ENCODE measurements around the gene RAB25. TPM values are rescaled to one million over a fixed set of nuclear protein-coding genes. Genes with fewer than 3 reads are reported as not detected.

RAB25 gene
- 58.0 TPM for total RNA-seq
- long read RNA-seq, transcript RAB25-201 (5 exons, 1,110 nt): major isoform, 27 of 29 reads
- long read RNA-seq, partial matches to known transcripts: 0 of 29 reads
- long read RNA-seq, other reads (novel, unspliced or antisense): 0 of 29 reads

DNA sequence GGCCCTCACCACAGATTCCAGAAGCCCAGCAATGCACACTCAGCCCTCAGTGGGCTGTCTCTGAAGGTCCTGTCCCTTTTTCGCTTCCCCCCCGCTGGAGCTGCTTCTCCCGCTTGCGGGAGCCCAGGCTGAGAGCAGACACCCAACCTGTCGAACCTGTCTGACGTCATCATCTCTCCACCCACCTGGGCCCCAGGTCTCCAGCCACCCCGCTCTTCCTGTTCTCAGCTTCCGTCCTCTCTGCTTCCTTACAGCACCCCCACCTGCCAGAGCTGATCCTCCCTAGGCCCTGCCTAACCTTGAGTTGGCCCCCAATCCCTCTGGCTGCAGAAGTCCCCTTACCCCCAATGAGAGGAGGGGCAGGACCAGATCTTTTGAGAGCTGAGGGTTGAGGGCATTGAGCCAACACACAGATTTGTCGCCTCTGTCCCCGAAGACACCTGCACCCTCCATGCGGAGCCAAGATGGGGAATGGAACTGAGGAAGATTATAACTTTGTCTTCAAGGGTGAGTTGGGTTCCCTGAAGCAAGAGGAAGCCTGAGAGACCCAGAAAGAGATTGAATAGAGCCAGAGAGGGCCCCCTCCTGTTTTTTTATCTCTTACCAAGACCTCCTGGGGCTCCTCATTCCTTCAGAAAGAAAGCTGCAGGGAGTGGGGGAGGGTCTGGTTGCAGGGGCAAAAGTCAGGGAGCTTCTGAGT lies at the start of gene RAB25:
Gene RAB25 (plus strand): TSS at position 224 of the 700 bp plus-strand sequence. CDS start 241 bp downstream, at position 465.
- peaks cover 4% of the 10 kb centered on the region for H3K4me1 ChIP-seq
- no peaks in the 10 kb centered on the region for H3K27me3 ChIP-seq (ENCODE audit: low read depth)
- peaks cover 20% of the 10 kb centered on the region for H3K36me3 ChIP-seq
- ATAC-seq: peak; percentile 90 to 95
- peak; percentile 84 for DNase-seq
- intact Hi-C loops (cut with DNase I): no loop called here
- H3K27ac ChIP-seq: peak within 1 kb of the TSS; percentile 58
- H3K9me3 ChIP-seq: no peaks in the 10 kb centered on the region
- TF ChIP-seq, protein P1, sequence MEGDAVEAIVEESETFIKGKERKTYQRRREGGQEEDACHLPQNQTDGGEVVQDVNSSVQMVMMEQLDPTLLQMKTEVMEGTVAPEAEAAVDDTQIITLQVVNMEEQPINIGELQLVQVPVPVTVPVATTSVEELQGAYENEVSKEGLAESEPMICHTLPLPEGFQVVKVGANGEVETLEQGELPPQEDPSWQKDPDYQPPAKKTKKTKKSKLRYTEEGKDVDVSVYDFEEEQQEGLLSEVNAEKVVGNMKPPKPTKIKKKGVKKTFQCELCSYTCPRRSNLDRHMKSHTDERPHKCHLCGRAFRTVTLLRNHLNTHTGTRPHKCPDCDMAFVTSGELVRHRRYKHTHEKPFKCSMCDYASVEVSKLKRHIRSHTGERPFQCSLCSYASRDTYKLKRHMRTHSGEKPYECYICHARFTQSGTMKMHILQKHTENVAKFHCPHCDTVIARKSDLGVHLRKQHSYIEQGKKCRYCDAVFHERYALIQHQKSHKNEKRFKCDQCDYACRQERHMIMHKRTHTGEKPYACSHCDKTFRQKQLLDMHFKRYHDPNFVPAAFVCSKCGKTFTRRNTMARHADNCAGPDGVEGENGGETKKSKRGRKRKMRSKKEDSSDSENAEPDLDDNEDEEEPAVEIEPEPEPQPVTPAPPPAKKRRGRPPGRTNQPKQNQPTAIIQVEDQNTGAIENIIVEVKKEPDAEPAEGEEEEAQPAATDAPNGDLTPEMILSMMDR (IDR thresholded peaks at IDR 0.05): no peak
- H3K4me3 ChIP-seq: peak within 1 kb of the TSS; percentile 49

DNA sequence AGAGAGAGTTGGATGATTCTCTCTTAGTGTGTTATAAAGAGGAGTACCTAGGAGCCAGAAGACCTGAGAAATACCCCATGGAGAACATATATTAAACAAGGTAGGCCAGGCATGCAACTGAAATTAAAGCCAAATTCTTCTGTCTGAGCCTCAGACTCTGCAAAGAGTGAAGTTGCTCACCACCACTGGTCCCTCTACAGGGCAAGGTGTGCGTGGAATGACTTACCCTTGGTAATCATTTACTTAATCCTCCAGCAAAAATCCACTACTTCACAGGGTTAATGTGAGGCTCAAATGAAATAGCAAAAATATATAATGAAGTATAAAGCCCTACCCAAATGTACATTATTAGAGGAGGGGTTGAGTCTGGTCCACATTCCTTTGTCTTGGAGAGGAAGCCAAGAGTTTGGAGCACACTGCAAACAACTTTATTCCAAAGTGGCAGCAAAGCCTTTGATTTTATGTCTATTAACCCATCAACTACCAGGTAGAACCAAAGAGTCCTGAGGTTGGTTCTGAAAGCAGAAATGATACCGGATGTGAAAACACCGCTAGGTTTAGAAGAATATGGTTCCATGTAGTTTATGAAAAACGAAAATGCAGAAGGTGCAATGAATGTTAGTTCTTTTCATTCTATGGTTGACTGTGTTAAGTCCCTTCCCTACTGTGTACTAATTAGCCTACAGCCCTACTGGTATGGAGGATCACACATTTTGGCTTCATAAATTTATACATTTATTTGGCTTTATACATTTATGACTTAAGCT lies 48.7 kb upstream of the RAB25 start:
- peak; percentile 58 to 64 for ATAC-seq
- TF ChIP-seq, protein P1 (IDR thresholded peaks at IDR 0.05): no peak
- H3K27ac ChIP-seq: peak overlapping the region; percentile 12

DNA sequence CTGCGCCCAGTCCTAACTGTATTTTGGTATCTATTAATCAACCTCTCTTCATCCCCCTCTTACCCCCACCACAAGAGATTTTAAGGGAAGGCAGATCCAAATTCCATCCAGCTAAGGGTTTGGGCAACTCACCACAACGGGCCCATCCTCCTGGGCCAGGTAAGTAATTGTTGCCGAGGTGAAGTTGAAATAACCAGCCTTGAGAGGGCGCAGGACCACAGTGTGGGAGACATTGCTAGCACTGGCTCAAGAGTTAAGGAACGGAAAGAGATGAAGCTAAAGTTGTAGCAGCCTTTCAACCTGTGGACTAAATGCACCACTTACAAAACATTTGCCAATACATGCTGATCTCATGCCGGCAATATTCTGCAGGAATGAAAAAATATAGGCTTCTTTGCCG lies 46.1 kb upstream of the RAB25 start:
- ATAC-seq (no peak), DNase-seq (no peak)
- H3K36me3 ChIP-seq: peaks cover 96% of the 10 kb centered on the region
- TF ChIP-seq, protein P1 (IDR thresholded peaks at IDR 0.05): no peak
- no peaks in the 10 kb centered on the region for H3K9me3 ChIP-seq
- intact Hi-C loops (cut with DNase I): no loop called here
- no peak overlapping the region for H3K4me3 ChIP-seq
- H3K27me3 ChIP-seq (ENCODE audit: low read depth): no peaks in the 10 kb centered on the region
- peaks cover 19% of the 10 kb centered on the region for H3K4me1 ChIP-seq
- H3K27ac ChIP-seq: no peak overlapping the region

More for the DNA sequence above, 48.7 kb upstream of the RAB25 start:
- H3K4me3 ChIP-seq: no peak overlapping the region
- H3K4me1 ChIP-seq: peaks cover 9% of the 10 kb centered on the region
- H3K9me3 ChIP-seq: no peaks in the 10 kb centered on the region
- peaks cover 100% of the 10 kb centered on the region for H3K36me3 ChIP-seq
- intact Hi-C loops (cut with DNase I): no loop called here
- DNase-seq: no peak
- H3K27me3 ChIP-seq (ENCODE audit: low read depth): no peaks in the 10 kb centered on the region

DNA sequence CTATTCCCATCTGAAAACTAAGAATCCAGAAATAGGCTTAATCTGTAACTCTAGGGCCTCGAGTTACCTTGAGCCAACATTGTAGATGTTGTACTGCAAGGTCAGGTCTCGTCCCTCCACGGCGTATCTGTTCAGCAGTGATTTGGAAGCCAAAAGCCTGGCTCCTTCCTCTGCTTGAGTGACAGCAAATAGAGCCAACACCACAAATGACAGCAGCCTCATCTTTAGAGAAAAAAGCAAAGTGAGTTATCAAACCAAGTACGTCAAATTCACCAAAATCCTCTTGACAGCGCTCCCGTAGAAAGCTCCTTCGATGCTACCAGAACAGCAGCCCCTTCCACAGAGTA lies 41.0 kb upstream of the RAB25 start:
- TF ChIP-seq, protein P1 (IDR thresholded peaks at IDR 0.05): no peak

DNA sequence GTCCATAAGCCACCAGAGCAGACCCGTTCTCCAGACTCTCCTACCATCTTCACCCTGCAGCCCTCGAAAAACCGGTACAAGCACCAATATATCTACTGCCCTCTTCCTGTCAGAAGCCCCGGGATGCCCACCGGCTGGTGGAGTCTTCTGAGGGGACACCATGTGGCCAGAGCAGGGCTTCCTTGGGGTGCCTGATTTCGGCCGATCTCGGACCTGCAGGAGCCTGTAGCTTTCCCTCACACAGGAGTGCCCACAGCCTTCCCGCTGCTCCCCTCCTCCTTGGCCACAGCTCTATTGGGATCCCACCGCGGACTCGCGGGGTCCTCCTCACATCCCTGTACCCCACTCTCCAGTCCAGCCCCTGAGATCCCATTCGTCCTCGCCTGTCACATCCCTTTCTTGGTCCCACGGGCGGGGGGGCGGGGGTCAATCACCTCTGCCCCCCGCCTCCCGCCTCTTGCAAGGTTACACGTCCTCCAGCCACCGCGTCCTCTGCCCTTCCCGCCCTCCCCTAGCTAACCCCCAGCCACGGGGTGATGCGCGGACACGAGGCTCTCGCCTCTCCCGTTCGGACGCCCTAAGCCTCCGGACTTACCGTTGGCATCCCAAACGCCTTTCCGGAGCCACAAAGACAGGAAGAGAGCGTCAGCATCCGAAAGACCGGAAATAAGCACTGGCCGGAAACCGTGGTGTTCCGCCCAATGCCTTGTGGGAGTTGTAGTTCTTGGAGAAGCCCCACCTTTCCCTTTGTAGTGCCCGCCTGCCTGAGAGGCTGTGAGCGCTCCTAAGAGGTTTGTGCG lies 40.5 kb upstream of the RAB25 start, which contains the start of gene SSR2:
Gene SSR2 (minus strand): TSS at position 659 of the 800 bp plus-strand sequence. CDS start 784 bp downstream, outside the sequence.
- peaks cover 19% of the 10 kb centered on the region for H3K4me1 ChIP-seq
- peak within 1 kb of the TSS; percentile 74 for H3K4me3 ChIP-seq
- DNase-seq: peak; percentile 86
- peak; percentile 96 to 99 for ATAC-seq
- TF ChIP-seq, protein P1 (IDR thresholded peaks at IDR 0.05): no peak
- H3K27me3 ChIP-seq (ENCODE audit: low read depth): no peaks in the 10 kb centered on the region
- H3K9me3 ChIP-seq: no peaks in the 10 kb centered on the region
- intact Hi-C loops (cut with DNase I): no loop called here
- H3K36me3 ChIP-seq: peaks cover 39% of the 10 kb centered on the region
- peak within 1 kb of the TSS; percentile 91 for H3K27ac ChIP-seq

More for the DNA sequence above, 41.0 kb upstream of the RAB25 start:
- Histone ChIP-seq H3K4me3 (peak overlapping the region; percentile 74), H3K4me1 (peaks cover 19% of the 10 kb centered on the region), H3K27ac (peak overlapping the region; percentile 91), H3K36me3 (peaks cover 45% of the 10 kb centered on the region), H3K9me3 (no peaks in the 10 kb centered on the region), H3K27me3 (ENCODE audit: low read depth) (no peaks in the 10 kb centered on the region)
- ATAC-seq (no peak), DNase-seq (no peak)
- intact Hi-C loops (cut with DNase I): no loop called here

Measured in lower lobe of right lung (tissue), 2 donors.